ENCODE results near the gene SORD. TPM values are rescaled to one million over a fixed set of nuclear protein-coding genes. Genes with fewer than 3 reads are reported as not detected.
"Not testable (repeated sequence)": the region's sequence is repeated elsewhere in the genome, so short reads cannot be mapped to it uniquely, and the experiment has no call there.

The SORD gene
- total and polyA plus RNA-seq, 4 donors = 13.5 to 24.6 (median 21.9) TPM

DNA sequence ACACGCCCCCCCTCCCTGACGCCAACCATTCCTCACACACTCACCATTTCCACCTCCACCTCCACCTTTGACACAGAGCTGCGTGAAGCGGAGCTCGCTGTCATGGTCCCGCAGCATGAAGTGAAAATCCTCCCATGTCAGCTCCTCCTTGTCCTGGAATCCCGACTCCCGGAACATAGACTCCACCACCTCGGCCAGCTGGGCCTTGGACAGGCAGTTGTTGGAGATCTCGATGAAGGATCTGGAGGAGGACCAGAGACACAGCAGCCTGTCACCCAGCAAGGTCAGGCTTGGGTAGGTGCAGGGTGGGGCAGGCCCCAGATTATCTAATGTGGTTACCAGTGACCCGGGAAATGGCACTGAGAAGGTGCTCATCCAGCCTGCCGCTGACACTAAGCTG is 78.8 kb downstream of the SORD start:
- WGBS (ENCODE audit: insufficient coverage) = 87% methylated on average over 12 of the region's 12 CpGs
- Histone ChIP-seq H3K36me3 (ENCODE audit: control insufficient read depth, insufficient read depth, low read length) (no peaks in the 10 kb centered on the region), H3K27ac (ENCODE audit: low read depth, low read length) (no peak overlapping the region), H3K4me3 (ENCODE audit: low read depth, low read length) (no peak overlapping the region), H3K9me3 (ENCODE audit: control insufficient read depth, insufficient read depth, low read length) (no peaks in the 10 kb centered on the region), H3K4me1 (ENCODE audit: control insufficient read depth, insufficient read depth, low read length) (no peaks in the 10 kb centered on the region), H3K27me3 (ENCODE audit: control insufficient read depth, insufficient read depth, low read length) (peaks cover 2% of the 10 kb centered on the region)
- no peak for DNase-seq (ENCODE audit: low read depth in 4 of 6, low spot score in 6 of 6)

DNA sequence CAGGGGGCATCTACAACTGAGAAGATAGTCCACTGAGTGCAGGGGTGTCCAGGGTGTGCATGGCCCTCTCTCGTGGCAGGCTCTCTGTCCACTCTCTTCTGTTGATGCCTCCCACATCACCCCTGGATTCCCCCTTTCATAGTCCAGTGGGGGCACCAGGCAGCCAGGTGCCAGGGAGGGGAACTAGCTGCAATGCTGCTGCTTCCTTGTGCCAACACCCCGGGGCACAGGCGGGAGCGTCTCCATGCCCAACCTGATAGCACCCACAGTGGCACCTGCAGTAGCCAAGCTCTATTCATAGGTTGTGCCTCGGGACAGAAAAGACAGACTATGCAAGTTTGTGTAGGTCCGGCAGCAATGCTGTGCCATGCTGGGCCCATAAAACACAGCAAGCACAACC is 79.2 kb downstream of the SORD start:
- 90% methylated on average over 6 of the region's 6 CpGs for WGBS (ENCODE audit: insufficient coverage)
- no peak overlapping the region for H3K4me3 ChIP-seq (ENCODE audit: low read depth, low read length)
- H3K27ac ChIP-seq (ENCODE audit: low read depth, low read length) = no peak overlapping the region
- H3K4me1 ChIP-seq (ENCODE audit: control insufficient read depth, insufficient read depth, low read length) = no peaks in the 10 kb centered on the region
- DNase-seq (ENCODE audit: low read depth in 4 of 6, low spot score in 6 of 6) = no peak
- H3K9me3 ChIP-seq (ENCODE audit: control insufficient read depth, insufficient read depth, low read length) = no peaks in the 10 kb centered on the region
- H3K36me3 ChIP-seq (ENCODE audit: control insufficient read depth, insufficient read depth, low read length) = no peaks in the 10 kb centered on the region
- peaks cover 2% of the 10 kb centered on the region for H3K27me3 ChIP-seq (ENCODE audit: control insufficient read depth, insufficient read depth, low read length)

DNA sequence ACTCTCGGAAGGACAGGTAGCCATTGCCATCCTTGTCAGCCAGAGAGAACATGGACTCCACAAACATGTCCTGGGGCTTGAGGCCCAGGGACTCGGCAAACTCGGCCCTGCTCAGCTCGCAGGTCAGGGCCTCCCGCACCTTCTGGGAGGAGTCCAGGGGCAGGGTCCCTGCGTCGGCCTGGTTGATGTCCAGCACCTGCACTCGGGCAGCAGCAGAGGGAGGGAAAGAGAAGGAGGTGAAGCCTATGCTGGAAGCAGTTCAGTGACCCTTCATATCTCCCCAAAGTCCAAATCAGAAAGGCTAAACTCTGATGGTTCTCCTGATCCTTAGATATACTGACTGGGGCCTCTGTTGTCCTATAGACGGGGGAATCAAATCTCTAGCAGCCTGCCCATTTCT is 81.2 kb downstream of the SORD start:
- H3K4me3 ChIP-seq (ENCODE audit: low read depth, low read length); H3K27ac ChIP-seq (ENCODE audit: low read depth, low read length); H3K9me3 ChIP-seq (ENCODE audit: control insufficient read depth, insufficient read depth, low read length); DNase-seq (ENCODE audit: low read depth in 4 of 6, low spot score in 6 of 6); H3K27me3 ChIP-seq (ENCODE audit: control insufficient read depth, insufficient read depth, low read length); H3K4me1 ChIP-seq (ENCODE audit: control insufficient read depth, insufficient read depth, low read length); H3K36me3 ChIP-seq (ENCODE audit: control insufficient read depth, insufficient read depth, low read length): not testable (repeated sequence)
- WGBS (ENCODE audit: insufficient coverage) = 86% methylated on average over 5 of the region's 9 CpGs

DNA sequence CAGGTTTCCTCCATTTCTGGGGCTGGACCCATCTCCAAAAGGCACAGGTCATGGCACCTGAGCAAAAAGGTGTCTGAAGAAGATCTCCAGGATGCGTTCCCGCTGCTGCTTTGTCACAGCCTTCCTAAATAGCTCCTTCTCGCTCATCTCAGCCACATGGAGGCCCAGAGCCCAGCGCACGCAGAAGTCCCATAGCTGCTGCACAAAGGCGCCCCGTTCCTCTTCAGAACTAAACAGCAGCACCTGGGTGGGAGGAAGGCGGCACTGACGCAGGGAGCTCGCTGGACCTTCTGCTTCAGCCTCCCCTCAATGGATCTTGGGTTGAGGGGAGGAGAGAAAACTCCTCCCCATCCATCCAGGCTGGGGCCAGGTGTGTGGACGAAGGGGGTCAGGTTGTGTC is 82.6 kb downstream of the SORD start:
- H3K4me1 ChIP-seq (ENCODE audit: control insufficient read depth, insufficient read depth, low read length) = no peaks in the 10 kb centered on the region
- WGBS (ENCODE audit: insufficient coverage) = 95% methylated on average over 5 of the region's 11 CpGs
- H3K27me3 ChIP-seq (ENCODE audit: control insufficient read depth, insufficient read depth, low read length) = peaks cover 24% of the 10 kb centered on the region

DNA sequence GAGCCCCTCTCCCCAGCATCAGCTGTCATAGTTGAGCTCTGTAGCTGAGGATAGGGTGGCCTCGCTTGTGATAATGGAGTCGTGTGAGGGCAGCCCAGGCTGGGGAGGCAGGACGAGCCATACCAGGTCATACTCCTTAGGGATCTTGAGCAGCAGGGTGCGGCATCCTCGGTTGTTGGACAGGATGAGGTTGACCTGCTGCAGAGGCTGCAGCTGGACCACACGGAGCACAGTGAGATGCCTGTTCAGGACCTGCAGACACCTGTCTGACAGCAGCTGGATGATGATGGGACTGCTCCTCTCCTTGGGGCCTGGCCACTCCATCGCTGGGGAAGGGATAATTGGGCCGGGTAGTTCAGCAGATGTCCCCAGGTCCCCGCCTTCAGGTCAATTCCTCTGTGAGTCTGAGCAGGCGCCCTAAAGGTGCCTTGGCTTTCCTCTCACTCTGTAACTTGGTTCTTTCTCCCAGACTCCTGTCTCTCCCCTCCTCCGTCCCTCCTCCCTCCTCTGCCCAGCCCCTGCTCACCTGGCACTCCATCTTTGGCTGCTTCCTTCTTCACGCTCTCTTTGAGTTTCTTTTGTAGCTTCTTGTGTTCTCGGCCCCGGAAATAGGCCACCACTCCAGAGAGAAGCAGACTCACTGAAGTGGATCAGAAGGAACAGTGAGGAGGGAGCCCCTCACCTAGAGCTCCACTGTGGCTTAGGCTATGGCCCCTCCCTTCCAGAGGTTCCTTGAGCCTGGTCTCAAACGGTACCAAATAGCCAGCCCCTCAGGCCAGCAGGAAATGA is 83.2 kb downstream of the SORD start:
- Histone ChIP-seq H3K36me3 (ENCODE audit: control insufficient read depth, insufficient read depth, low read length) (no peaks in the 10 kb centered on the region), H3K4me1 (ENCODE audit: control insufficient read depth, insufficient read depth, low read length) (no peaks in the 10 kb centered on the region), H3K4me3 (ENCODE audit: low read depth, low read length) (no peak overlapping the region), H3K9me3 (ENCODE audit: control insufficient read depth, insufficient read depth, low read length) (no peaks in the 10 kb centered on the region), H3K27me3 (ENCODE audit: control insufficient read depth, insufficient read depth, low read length) (peaks cover 27% of the 10 kb centered on the region), H3K27ac (ENCODE audit: low read depth, low read length) (no peak overlapping the region)
- DNase-seq (ENCODE audit: low read depth in 4 of 6, low spot score in 6 of 6) = no peak
- 71% methylated on average over 12 of the region's 15 CpGs for WGBS (ENCODE audit: insufficient coverage)

More for the DNA sequence above, 82.6 kb downstream of the SORD start:
- no peaks in the 10 kb centered on the region for H3K9me3 ChIP-seq (ENCODE audit: control insufficient read depth, insufficient read depth, low read length)
- no peak overlapping the region for H3K4me3 ChIP-seq (ENCODE audit: low read depth, low read length)
- no peaks in the 10 kb centered on the region for H3K36me3 ChIP-seq (ENCODE audit: control insufficient read depth, insufficient read depth, low read length)
- no peak for DNase-seq (ENCODE audit: low read depth in 4 of 6, low spot score in 6 of 6)
- H3K27ac ChIP-seq (ENCODE audit: low read depth, low read length) = no peak overlapping the region

DNA sequence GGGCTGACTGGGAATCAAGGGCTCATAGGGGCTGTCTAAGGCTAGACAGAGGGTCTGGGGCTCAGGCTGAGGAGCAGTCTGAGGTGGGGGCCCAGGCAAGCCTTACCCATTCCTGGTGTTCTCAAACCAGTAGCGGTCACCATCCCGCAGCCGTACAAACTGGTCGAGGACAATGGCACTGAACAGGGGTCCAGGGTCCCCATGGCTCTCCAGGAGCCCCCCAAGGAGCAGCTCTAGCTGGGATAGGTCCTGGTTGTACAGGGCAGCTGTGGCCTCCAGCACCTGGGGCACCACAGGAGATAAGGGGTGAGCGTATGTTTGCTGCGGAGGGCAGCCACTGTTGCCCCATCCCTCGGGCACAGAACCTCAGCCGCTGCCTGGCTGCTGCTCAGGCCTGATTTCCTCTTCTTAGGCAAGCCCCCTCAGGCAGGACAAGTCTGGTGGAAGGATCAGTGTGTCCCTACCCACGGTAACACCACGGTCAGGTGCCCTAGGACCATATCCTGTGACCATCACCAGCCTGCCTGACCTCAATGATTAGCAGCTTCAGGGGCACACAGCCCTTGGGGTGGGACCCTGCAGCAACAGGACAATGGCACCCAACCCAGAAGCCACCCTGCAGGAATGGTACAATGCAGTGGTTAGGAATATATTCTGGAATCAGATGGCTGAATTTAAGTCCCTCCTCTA is 85.1 kb downstream of the SORD start:
- DNase-seq (ENCODE audit: low read depth in 4 of 6, low spot score in 6 of 6) = no peak
- no peaks in the 10 kb centered on the region for H3K9me3 ChIP-seq (ENCODE audit: control insufficient read depth, insufficient read depth, low read length)
- H3K4me1 ChIP-seq (ENCODE audit: control insufficient read depth, insufficient read depth, low read length) = peaks cover 16% of the 10 kb centered on the region
- no peaks in the 10 kb centered on the region for H3K36me3 ChIP-seq (ENCODE audit: control insufficient read depth, insufficient read depth, low read length)
- H3K27me3 ChIP-seq (ENCODE audit: control insufficient read depth, insufficient read depth, low read length) = peaks cover 43% of the 10 kb centered on the region
- H3K4me3 ChIP-seq (ENCODE audit: low read depth, low read length) = no peak overlapping the region
- no peak overlapping the region for H3K27ac ChIP-seq (ENCODE audit: low read depth, low read length)
- 90% methylated on average over 10 of the region's 10 CpGs for WGBS (ENCODE audit: insufficient coverage)

DNA sequence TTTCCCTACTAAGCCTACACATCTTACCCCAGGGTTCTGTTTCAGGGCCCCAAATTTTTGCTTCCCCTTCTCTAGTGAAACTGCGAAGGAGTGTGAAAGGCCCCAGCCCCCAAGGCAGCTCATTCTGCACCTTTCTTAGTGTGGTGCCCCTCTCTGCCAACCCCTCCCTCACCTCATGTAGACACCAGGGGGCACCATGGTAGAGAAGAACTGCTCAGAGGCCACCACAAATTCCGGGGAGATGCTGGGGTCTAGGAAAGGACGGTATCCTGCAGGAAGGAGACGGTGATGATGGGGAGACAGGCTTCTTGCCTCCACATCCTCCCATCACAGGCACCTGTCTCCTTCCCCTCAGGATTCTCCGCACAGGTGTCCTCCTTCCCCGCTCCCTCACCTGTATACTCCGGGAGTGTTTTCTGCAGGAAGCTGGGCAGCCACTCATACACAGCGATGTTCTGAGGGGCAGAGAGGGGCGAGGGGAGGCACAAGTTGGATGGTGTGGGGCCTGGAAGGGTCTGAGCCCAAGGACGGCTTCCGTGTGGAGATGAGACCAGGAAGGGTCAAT is 87.3 kb downstream of the SORD start:
- peak in 1 of 6 donors; percentile 25 for DNase-seq (ENCODE audit: low read depth in 4 of 6, low spot score in 6 of 6)
- H3K27me3 ChIP-seq (ENCODE audit: control insufficient read depth, insufficient read depth, low read length) = peaks cover 65% of the 10 kb centered on the region
- 41% methylated on average over 5 of the region's 11 CpGs for WGBS (ENCODE audit: insufficient coverage)
- H3K4me1 ChIP-seq (ENCODE audit: control insufficient read depth, insufficient read depth, low read length) = peaks cover 30% of the 10 kb centered on the region
- no peaks in the 10 kb centered on the region for H3K36me3 ChIP-seq (ENCODE audit: control insufficient read depth, insufficient read depth, low read length)
- no peak overlapping the region for H3K4me3 ChIP-seq (ENCODE audit: low read depth, low read length)
- no peaks in the 10 kb centered on the region for H3K9me3 ChIP-seq (ENCODE audit: control insufficient read depth, insufficient read depth, low read length)
- H3K27ac ChIP-seq (ENCODE audit: low read depth, low read length) = no peak overlapping the region

DNA sequence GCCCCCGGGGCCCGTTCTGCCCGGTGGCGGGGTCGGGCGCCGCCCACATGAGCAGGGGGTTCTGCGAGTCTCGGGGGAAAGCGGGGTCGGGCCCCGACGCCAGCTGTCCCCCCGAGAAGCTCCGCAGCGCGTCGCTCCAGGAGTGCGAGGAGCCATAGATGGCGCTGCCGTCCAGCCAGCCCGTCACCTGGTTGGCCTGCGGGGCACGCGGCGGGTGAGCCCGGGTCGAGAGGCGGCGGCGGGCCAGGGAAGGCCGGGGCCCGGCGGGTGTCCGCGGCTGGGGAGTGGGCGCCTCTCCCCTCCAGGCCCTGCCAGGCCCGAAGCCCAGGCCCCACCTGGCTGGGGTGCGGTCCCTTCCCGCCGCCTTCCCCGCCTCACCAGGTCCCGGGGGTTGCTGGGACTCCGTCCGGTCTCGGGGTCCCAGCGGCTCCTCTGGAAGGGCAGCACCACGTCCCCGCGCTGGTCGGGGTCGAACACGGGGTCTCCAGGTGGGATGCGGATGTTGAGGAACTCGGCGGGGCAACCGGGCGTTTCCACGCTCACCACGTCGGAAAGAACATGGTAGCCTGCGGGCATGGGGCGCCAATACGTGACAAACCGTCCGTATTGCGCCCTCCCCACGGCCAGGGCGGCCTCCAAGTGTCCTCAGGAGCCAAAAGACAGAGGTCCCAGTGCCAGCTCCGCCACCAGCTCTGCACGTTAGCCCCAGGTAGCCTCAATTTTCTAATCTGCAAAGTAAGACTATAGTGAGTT is 88.6 kb downstream of the SORD start:
- DNase-seq (ENCODE audit: low read depth in 4 of 6, low spot score in 6 of 6) = no peak
- no peak overlapping the region for H3K27ac ChIP-seq (ENCODE audit: low read depth, low read length)
- no peaks in the 10 kb centered on the region for H3K9me3 ChIP-seq (ENCODE audit: control insufficient read depth, insufficient read depth, low read length)
- WGBS (ENCODE audit: insufficient coverage) = 2% methylated on average over 68 of the region's 71 CpGs
- H3K36me3 ChIP-seq (ENCODE audit: control insufficient read depth, insufficient read depth, low read length) = no peaks in the 10 kb centered on the region
- H3K4me1 ChIP-seq (ENCODE audit: control insufficient read depth, insufficient read depth, low read length) = peaks cover 36% of the 10 kb centered on the region
- H3K27me3 ChIP-seq (ENCODE audit: control insufficient read depth, insufficient read depth, low read length) = peaks cover 78% of the 10 kb centered on the region
- no peak overlapping the region for H3K4me3 ChIP-seq (ENCODE audit: low read depth, low read length)

DNA sequence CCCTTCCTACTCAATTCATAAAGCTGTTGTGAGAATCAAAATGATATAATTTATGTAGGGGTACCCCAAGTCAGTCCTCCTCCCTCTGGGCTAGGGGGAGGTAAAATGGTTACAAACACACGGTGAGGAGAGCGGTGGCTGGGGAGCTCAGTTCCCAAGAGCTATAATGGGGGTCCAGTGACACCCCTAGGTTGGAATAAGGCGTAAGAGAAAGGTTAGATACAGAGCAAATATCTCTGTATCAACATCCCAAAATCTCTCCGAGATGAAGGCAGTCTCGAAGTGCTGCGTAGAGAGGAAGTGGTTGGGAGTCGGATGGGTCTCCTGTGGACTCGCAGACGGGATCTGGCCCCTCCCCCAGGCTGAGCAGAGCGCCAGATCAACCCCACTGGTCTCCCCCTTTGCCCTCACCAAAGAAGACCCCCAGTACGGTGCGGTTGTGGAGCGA is 89.2 kb downstream of the SORD start:
- DNase-seq (ENCODE audit: low read depth in 4 of 6, low spot score in 6 of 6) = no peak
- H3K9me3 ChIP-seq (ENCODE audit: control insufficient read depth, insufficient read depth, low read length) = no peaks in the 10 kb centered on the region
- no peaks in the 10 kb centered on the region for H3K36me3 ChIP-seq (ENCODE audit: control insufficient read depth, insufficient read depth, low read length)
- peaks cover 42% of the 10 kb centered on the region for H3K4me1 ChIP-seq (ENCODE audit: control insufficient read depth, insufficient read depth, low read length)
- H3K27ac ChIP-seq (ENCODE audit: low read depth, low read length) = no peak overlapping the region
- 0% methylated on average over 8 of the region's 13 CpGs for WGBS (ENCODE audit: insufficient coverage)
- H3K27me3 ChIP-seq (ENCODE audit: control insufficient read depth, insufficient read depth, low read length) = peaks cover 84% of the 10 kb centered on the region
- H3K4me3 ChIP-seq (ENCODE audit: low read depth, low read length) = no peak overlapping the region

All from spinal cord (tissue), 10 donors.